ENCODE measurements around the gene FNDC3B.

The FNDC3B gene

GRCh38 chr3:172398484-172398883, 359.1 kb downstream of the FNDC3B start:
- TF ChIP-seq CTCF (IDR thresholded peaks at IDR 0.05; ENCODE audit: low read depth, low read length) = no peak
- TF ChIP-seq EZH2phosphoT487 (IDR thresholded peaks at IDR 0.05; ENCODE audit: low read depth) = no peak

GRCh38 chr3:172402090-172402489, 362.7 kb downstream of the FNDC3B start:
- H3K9me3 ChIP-seq (ENCODE audit: insufficient read depth, low read length) = no peaks in the 10 kb centered on the region
- no peaks in the 10 kb centered on the region for H3K79me2 ChIP-seq (ENCODE audit: low read length)
- no peak overlapping the region for H3K27ac ChIP-seq (ENCODE audit: low read length)
- no peak overlapping the region for H2AFZ ChIP-seq (ENCODE audit: low read depth, low read length)
- H4K20me1 ChIP-seq (ENCODE audit: insufficient read depth, low read length) = no peaks in the 10 kb centered on the region
- no peaks in the 10 kb centered on the region for H3K4me1 ChIP-seq (ENCODE audit: low read length)
- H3K27me3 ChIP-seq (ENCODE audit: low read depth, low read length) = no peaks in the 10 kb centered on the region
- no peak overlapping the region for H3K4me2 ChIP-seq (ENCODE audit: low read length)
- no peaks in the 10 kb centered on the region for H3K36me3 ChIP-seq (replicated peaks; ENCODE audit: low read depth, low read length)
- TF ChIP-seq EZH2phosphoT487 (IDR thresholded peaks at IDR 0.05; ENCODE audit: low read depth) = no peak
- no peak for TF ChIP-seq CTCF (IDR thresholded peaks at IDR 0.05; ENCODE audit: low read depth, low read length)
- no peak overlapping the region for H3K9ac ChIP-seq (ENCODE audit: low read length)
- H3K4me3 ChIP-seq (ENCODE audit: low read length) = no peak overlapping the region

More at GRCh38 chr3:172398484-172398883, 359.1 kb downstream of the FNDC3B start:
- H4K20me1 ChIP-seq (ENCODE audit: insufficient read depth, low read length) = no peaks in the 10 kb centered on the region
- H3K36me3 ChIP-seq (replicated peaks; ENCODE audit: low read depth, low read length) = no peaks in the 10 kb centered on the region
- H3K27ac ChIP-seq (ENCODE audit: low read length) = no peak overlapping the region
- H3K9ac ChIP-seq (ENCODE audit: low read length) = no peak overlapping the region
- no peaks in the 10 kb centered on the region for H3K9me3 ChIP-seq (ENCODE audit: insufficient read depth, low read length)
- no peak overlapping the region for H2AFZ ChIP-seq (ENCODE audit: low read depth, low read length)
- H3K4me2 ChIP-seq (ENCODE audit: low read length) = no peak overlapping the region
- H3K79me2 ChIP-seq (ENCODE audit: low read length) = no peaks in the 10 kb centered on the region
- no peaks in the 10 kb centered on the region for H3K27me3 ChIP-seq (ENCODE audit: low read depth, low read length)
- H3K4me3 ChIP-seq (ENCODE audit: low read length) = no peak overlapping the region
- no peaks in the 10 kb centered on the region for H3K4me1 ChIP-seq (ENCODE audit: low read length)

GRCh38 chr3:172402892-172403643, 363.7 kb downstream of the FNDC3B start:
- H3K4me3 ChIP-seq (ENCODE audit: low read length) = no peak overlapping the region
- H4K20me1 ChIP-seq (ENCODE audit: insufficient read depth, low read length) = no peaks in the 10 kb centered on the region
- no peaks in the 10 kb centered on the region for H3K27me3 ChIP-seq (ENCODE audit: low read depth, low read length)
- H2AFZ ChIP-seq (ENCODE audit: low read depth, low read length) = no peak overlapping the region
- no peak overlapping the region for H3K27ac ChIP-seq (ENCODE audit: low read length)
- H3K9ac ChIP-seq (ENCODE audit: low read length) = no peak overlapping the region
- TF ChIP-seq EZH2phosphoT487 (IDR thresholded peaks at IDR 0.05; ENCODE audit: low read depth) (no peak), CTCF (IDR thresholded peaks at IDR 0.05; ENCODE audit: low read depth, low read length) (no peak)
- H3K9me3 ChIP-seq (ENCODE audit: insufficient read depth, low read length) = no peaks in the 10 kb centered on the region
- H3K4me2 ChIP-seq (ENCODE audit: low read length) = no peak overlapping the region
- no peaks in the 10 kb centered on the region for H3K36me3 ChIP-seq (replicated peaks; ENCODE audit: low read depth, low read length)
- no peaks in the 10 kb centered on the region for H3K4me1 ChIP-seq (ENCODE audit: low read length)
- H3K79me2 ChIP-seq (ENCODE audit: low read length) = no peaks in the 10 kb centered on the region

- H3K4me3 ChIP-seq (ENCODE audit: low read length) = no peak overlapping the region
- TF ChIP-seq CTCF (IDR thresholded peaks at IDR 0.05; ENCODE audit: low read depth, low read length) (no peak), EZH2phosphoT487 (IDR thresholded peaks at IDR 0.05; ENCODE audit: low read depth) (no peak)
Measured at GRCh38 chr3:172404237-172404962, 365.0 kb downstream of the FNDC3B start.

More at GRCh38 chr3:172404237-172404962, 365.0 kb downstream of the FNDC3B start:
- no peaks in the 10 kb centered on the region for H3K36me3 ChIP-seq (replicated peaks; ENCODE audit: low read depth, low read length)
- no peaks in the 10 kb centered on the region for H4K20me1 ChIP-seq (ENCODE audit: insufficient read depth, low read length)
- H3K27ac ChIP-seq (ENCODE audit: low read length) = no peak overlapping the region
- no peaks in the 10 kb centered on the region for H3K79me2 ChIP-seq (ENCODE audit: low read length)
- no peak overlapping the region for H3K4me2 ChIP-seq (ENCODE audit: low read length)
- H3K4me1 ChIP-seq (ENCODE audit: low read length) = no peaks in the 10 kb centered on the region
- no peaks in the 10 kb centered on the region for H3K27me3 ChIP-seq (ENCODE audit: low read depth, low read length)
- H2AFZ ChIP-seq (ENCODE audit: low read depth, low read length) = no peak overlapping the region
- no peaks in the 10 kb centered on the region for H3K9me3 ChIP-seq (ENCODE audit: insufficient read depth, low read length)
- no peak overlapping the region for H3K9ac ChIP-seq (ENCODE audit: low read length)

All from OCI-LY3 (cell line).